HFFc6 (cell line): ENCODE data around the gene KRT14. TPM values are rescaled to one million over a fixed set of nuclear protein-coding genes. Genes with fewer than 3 reads are reported as not detected.
"Not testable (repeated sequence)": the region's sequence is repeated elsewhere in the genome, so short reads cannot be mapped to it uniquely, and the experiment has no call there.

Experiments
- DNase-seq: peaks from one replicate; pipeline ENCODE4 v3.0.0-alpha.2; 2018
- H3K27ac Mint-ChIP-seq: 2 replicates; pipeline ENCODE4 v1.8.0; 2020; ENCODE audit warnings: mild to moderate bottlenecking, mixed read lengths
- H3K27me3 Mint-ChIP-seq: 2 replicates; pipeline ENCODE4 v1.8.0; 2021; ENCODE audit warnings: mild to moderate bottlenecking, moderate library complexity, mixed read lengths; ENCODE audit not compliant: insufficient read depth
- H3K36me3 Mint-ChIP-seq: 2 replicates; pipeline ENCODE4 v1.8.0; 2021; ENCODE audit warnings: low read depth, mixed read lengths
- H3K4me1 Mint-ChIP-seq: 2 replicates; pipeline ENCODE4 v1.8.0; 2020; ENCODE audit warnings: low read depth, mixed read lengths
- H3K4me3 Mint-ChIP-seq: 2 replicates; pipeline ENCODE4 v1.8.0; 2020; ENCODE audit warnings: mild to moderate bottlenecking, moderate library complexity, mixed read lengths
- H3K9me3 Mint-ChIP-seq: 2 replicates; pipeline ENCODE4 v1.8.0; 2020; ENCODE audit warnings: mild to moderate bottlenecking, mixed read lengths
- CTCF ChIP-seq: fragments of 200-600 bp; sonication (generic); IDR thresholded peaks from 2 replicates; pipeline ENCODE4 v1.5.0; 2021; ENCODE audit warnings: antibody characterized with exemption, mild to moderate bottlenecking
- total RNA-seq, 6 experiments: library from RNA; stranded (reverse); fragmentation: NEBNext Ultra II Directional; extraction: Animal tissue kit (Norgen Biotek cat#: 25700); gene quantifications; 2 replicates in 1 of 6; 3 replicates in 5 of 6; pipeline ENCODE4 v1.2.3, GENCODE V29; 2021

KRT14 gene
- total RNA-seq, 6 experiments from 2014 or later, result 0.14 to 2.0 (median 1.5) TPM

GRCh38 chr17:41546819-41547218, 39.9 kb downstream of the KRT14 start:
- no peak overlapping the region for H3K4me3 Mint-ChIP-seq
- H3K27me3 Mint-ChIP-seq, result peaks cover 6% of the 10 kb centered on the region; the same call in 1 of the 2 replicates
- H3K4me1 Mint-ChIP-seq, result peaks cover 43% of the 10 kb centered on the region
- H3K36me3 Mint-ChIP-seq, result peaks cover 15% of the 10 kb centered on the region
- no peak for TF ChIP-seq CTCF
- H3K9me3 Mint-ChIP-seq, result peaks cover 8% of the 10 kb centered on the region
- no peak for DNase-seq
- H3K27ac Mint-ChIP-seq, result peak overlapping the region; percentile 88; the same call in 1 of the 2 replicates

- Mint-ChIP-seq H3K4me3 (no peak overlapping the region), H3K4me1 (peaks cover 38% of the 10 kb centered on the region), H3K9me3 (peaks cover 8% of the 10 kb centered on the region), H3K27me3 (peaks cover 6% of the 10 kb centered on the region; the same call in 1 of the 2 replicates), H3K36me3 (peaks cover 15% of the 10 kb centered on the region), H3K27ac (no peak overlapping the region)
- no peak for TF ChIP-seq CTCF
- no peak for DNase-seq
These were observed 40.8 kb downstream of the KRT14 start for GRCh38 chr17:41545829-41546410.

DNA sequence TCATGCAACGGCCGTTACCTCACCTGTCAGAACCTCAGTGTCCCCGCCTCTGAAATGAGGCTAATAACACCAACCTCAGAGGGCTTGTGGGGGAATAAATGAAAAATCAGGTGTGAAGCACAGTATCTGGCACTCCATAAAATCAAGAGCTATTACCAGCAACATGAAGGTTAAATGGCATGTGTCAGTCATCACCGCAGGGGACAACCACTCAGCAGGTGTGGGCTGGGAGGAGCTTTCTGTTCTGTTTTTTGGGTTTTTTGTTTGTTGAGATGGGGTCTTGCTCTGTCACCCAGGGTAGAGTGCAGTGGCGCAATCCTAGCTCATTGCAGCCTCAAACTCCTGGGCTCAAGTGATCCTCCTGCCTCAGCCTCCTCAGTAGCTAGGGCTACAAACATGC, 41.8 kb downstream of the KRT14 start:
- H3K27ac Mint-ChIP-seq, result no peak overlapping the region
- H3K4me1 Mint-ChIP-seq, result peaks cover 37% of the 10 kb centered on the region

DNA sequence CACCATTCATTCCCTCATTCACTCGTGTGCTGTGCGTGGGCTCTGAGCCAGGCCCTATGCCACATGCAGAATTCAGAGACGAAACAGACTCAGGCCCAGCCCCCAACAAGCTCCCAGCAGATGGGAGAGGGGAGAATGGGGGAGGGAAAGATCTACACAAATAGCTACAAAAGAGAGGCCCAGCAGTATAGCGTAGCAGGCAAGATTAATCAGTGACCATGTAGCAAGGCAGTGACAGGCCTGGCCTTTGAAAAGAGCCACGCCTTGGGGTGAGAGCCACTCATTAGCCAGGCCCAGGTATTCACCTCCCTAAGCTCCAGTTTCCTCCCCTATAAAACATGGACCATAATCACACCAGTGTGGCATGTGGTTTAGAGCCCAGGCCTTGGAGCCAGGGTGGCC, 42.2 kb downstream of the KRT14 start:
- no peak for DNase-seq
- Mint-ChIP-seq H3K36me3 (peaks cover 15% of the 10 kb centered on the region), H3K9me3 (peaks cover 8% of the 10 kb centered on the region), H3K27ac (0 out of 2 replicates have a peak overlapping the region, but pooled peaks have one; percentile 12), H3K4me3 (no peak overlapping the region), H3K27me3 (peaks cover 6% of the 10 kb centered on the region), H3K4me1 (peaks cover 33% of the 10 kb centered on the region)
- TF ChIP-seq CTCF, result no peak

More for the DNA sequence above, 41.8 kb downstream of the KRT14 start:
- Mint-ChIP-seq H3K9me3 (peaks cover 8% of the 10 kb centered on the region), H3K27me3 (peaks cover 6% of the 10 kb centered on the region), H3K36me3 (peaks cover 15% of the 10 kb centered on the region), H3K4me3 (no peak overlapping the region)
- no peak for TF ChIP-seq CTCF
- DNase-seq, result no peak

DNA sequence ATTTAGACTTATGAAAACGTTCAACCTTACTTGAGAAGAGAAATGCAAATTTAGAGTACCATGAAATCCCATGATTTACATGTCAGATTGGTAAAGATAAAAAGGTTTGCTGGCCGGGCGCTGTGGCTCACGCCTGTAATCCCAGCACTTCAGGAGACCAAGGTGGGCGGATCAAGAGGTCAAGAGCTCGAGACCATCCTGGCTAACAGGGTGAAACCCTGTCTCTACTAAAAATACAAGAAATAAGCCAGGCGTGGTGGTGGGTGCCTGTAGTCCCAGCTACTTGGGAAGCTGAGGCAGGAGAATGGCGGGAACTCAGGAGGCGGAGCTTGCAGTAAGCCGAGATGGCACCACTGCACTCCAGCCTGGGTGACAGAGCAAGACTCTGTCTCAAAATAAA, 43.9 kb downstream of the KRT14 start:
- not testable (repeated sequence) for H3K27ac Mint-ChIP-seq, H3K9me3 Mint-ChIP-seq, H3K27me3 Mint-ChIP-seq, DNase-seq, H3K4me3 Mint-ChIP-seq
- Mint-ChIP-seq H3K4me1 (peaks cover 33% of the 10 kb centered on the region), H3K36me3 (peaks cover 15% of the 10 kb centered on the region)

- H3K36me3 Mint-ChIP-seq, result peaks cover 11% of the 10 kb centered on the region
- no peak for TF ChIP-seq CTCF
- peaks cover 4% of the 10 kb centered on the region for H3K27me3 Mint-ChIP-seq
- H3K9me3 Mint-ChIP-seq, result peaks cover 5% of the 10 kb centered on the region
- no peak for DNase-seq
- H3K4me1 Mint-ChIP-seq, result peaks cover 33% of the 10 kb centered on the region
- H3K4me3 Mint-ChIP-seq, result no peak overlapping the region
- no peak overlapping the region for H3K27ac Mint-ChIP-seq
These were observed 44.3 kb downstream of the KRT14 start for GRCh38 chr17:41542357-41542756.
